C4-2B (cell line): ENCODE results near the gene TRIM25.

Source experiments
- CTCF ChIP-seq: fragments of 450-650 bp; conservative IDR thresholded peaks from 2 replicates; pipeline ENCODE4 v1.5.1; 2017; ENCODE audit warnings: mild to moderate bottlenecking
- ZFX ChIP-seq: fragments of 450-650 bp; IDR thresholded peaks from 2 replicates; pipeline ENCODE4 v1.6.1; 2017

DNA sequence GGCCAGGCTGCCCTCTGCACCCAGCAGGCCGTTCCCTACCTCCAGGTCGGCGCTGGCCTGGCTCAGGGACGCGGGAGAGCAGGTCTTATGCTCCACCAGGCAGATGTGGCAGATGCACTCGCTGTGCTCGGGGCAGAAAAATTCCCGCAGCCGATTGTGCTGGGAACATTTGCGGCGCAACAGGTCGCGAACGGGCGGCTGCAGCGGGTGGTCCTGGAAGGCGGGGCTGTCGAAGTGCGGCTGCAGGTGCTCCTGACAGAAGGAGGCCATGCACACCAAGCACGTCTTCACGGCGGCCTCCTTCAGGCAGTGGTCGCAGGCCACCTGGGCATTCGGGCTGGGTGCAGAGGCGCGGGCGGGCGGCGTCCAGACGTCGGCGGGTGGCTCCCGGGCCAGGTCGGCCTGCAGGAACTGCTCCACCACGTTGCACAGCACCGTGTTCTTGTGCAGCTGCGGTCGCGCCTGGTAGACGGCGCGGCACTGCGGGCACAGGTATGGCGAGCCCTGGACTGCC is 439 bp downstream of the TRIM25 start:
- no peak for TF ChIP-seq CTCF
- peak; percentile 81 for TF ChIP-seq ZFX
